Astrocyte of the cerebellum (primary cell): Measurements from ENCODE around the gene SLX4IP.

Experiments
- DNase-seq: peaks from one replicate; pipeline ENCODE4 v3.0.0-alpha.2; 2011; ENCODE audit warnings: low read depth
- H3K4me3 ChIP-seq: 2 replicates; pipeline ENCODE4 v1.5.1; 2011; ENCODE audit warnings: mild to moderate bottlenecking, low read depth, low read length, moderate library complexity
- in situ Hi-C: cut with HindIII; loops from 2 replicates; pipeline ENCODE4 v1.10.0; 2017; ENCODE audit warnings: low sequenced_read_pairs
- TF ChIP-seq, protein P1 (sequence below): IDR thresholded peaks from 2 replicates; pipeline ENCODE4 v1.5.1; 2012; ENCODE audit warnings: low read length, low read depth, moderate library complexity, mild to moderate bottlenecking; ENCODE audit errors: missing control alignments

SLX4IP gene

DNA sequence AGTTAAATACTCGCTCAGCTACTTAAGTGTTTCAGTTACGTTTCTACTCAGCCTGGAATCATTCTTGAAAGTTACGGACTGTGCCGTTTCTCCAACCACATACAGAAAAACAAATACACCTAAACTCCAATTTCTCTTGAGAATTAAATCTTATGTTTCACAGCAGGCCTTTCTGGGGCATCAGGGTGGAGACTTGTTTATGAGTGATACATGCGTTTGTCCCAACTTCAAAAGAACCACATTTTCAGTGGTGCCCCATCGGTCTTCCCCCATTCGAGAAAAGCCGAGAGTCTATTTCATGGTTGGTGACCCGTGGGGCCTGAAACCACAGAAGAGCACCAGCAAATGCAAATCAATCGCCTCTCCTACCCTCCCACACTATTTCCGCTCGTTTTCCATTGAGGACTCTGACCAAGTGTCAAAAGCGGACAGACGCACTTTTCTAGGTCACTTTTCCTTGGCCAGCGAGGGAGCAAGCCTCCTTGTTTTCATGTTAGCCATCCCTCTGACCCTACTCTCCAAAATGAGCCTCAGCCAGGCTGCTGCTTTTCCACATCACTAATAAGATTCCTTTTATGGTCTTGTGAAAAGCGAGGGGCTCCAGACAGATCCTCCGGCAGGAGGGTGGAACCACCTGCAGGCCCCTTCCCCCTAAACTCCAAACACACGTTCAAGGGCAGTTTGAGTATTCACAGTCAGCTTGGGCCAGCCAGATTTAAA lies 235.6 kb downstream of the SLX4IP start:
- DNase-seq: no peak
- peak overlapping the region; percentile 59 for H3K4me3 ChIP-seq
- in situ Hi-C loops: no loop called here
- TF ChIP-seq, protein P1, sequence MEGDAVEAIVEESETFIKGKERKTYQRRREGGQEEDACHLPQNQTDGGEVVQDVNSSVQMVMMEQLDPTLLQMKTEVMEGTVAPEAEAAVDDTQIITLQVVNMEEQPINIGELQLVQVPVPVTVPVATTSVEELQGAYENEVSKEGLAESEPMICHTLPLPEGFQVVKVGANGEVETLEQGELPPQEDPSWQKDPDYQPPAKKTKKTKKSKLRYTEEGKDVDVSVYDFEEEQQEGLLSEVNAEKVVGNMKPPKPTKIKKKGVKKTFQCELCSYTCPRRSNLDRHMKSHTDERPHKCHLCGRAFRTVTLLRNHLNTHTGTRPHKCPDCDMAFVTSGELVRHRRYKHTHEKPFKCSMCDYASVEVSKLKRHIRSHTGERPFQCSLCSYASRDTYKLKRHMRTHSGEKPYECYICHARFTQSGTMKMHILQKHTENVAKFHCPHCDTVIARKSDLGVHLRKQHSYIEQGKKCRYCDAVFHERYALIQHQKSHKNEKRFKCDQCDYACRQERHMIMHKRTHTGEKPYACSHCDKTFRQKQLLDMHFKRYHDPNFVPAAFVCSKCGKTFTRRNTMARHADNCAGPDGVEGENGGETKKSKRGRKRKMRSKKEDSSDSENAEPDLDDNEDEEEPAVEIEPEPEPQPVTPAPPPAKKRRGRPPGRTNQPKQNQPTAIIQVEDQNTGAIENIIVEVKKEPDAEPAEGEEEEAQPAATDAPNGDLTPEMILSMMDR: no peak

DNA sequence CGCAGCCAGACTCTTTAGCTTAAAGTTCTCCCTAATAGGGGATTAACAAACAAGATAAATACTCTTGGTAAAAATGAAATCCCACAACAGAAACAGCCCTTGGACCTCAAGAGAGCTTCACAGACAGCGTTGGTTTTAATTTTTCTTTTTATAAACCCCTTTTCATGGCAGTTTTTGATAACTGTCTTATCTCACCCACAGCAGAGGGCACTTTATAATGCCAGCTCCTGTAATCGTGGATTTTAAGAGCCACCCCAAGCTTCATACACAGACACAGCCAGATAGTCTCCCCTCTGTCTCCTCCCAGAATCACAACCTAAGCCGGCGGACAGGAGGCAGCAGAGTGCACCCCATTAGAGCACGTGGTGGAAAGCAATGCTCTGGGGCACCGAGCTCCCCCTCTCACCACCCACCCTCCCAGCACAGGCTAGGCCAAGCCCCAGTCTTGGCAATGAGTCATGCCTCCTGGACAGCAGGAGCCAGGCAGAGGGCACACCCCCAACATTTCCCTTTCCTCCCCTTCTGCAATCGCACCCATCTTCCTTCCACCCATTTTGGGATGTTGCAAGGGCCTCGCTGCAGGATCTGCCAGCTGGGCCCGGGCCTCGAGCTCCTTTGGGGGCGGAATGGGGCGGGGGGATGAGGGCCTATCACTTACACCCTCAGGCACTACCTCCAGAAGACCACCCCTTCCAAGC lies 236.3 kb downstream of the SLX4IP start:
- no peak for DNase-seq
- in situ Hi-C loops: no loop called here
- H3K4me3 ChIP-seq: peak overlapping the region; percentile 59
- TF ChIP-seq, protein P1: peak; percentile 77

DNA sequence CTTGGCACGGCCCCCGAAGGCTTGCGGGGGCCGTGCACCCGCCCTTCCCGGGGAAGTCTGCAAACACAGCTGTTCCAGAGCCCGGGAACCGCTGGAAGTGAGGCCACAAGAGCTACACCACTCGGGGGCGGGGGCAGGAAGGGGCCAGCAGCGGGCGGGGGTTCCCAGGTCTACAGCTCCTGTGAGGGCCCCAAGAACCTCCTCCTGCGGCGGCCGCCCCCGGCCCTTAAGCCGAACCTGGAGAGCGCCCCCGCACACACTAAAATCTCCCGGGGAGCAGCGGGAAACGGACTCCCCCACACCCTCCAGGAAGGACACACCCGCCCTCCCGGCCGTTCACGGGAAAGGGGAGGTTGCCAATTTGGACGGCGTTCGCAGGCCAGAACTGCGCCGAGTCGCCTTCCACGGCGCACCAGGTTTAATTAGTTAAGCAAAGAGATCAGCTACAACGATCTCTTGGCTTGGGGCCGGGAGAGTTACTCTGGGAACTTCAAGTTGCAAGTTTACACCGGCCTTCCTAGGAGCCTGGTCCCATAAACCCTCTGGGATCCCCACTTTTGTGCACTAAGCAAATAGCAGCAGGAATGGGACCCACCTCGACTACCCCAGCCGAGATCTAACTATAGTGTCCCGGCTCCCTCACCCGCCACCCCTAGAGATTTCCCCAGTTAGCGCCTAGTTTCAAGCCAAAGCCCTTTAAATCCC lies 237.0 kb downstream of the SLX4IP start:
- TF ChIP-seq, protein P1: no peak
- H3K4me3 ChIP-seq: peak overlapping the region; percentile 59
- in situ Hi-C loops: no loop called here
- DNase-seq: no peak

DNA sequence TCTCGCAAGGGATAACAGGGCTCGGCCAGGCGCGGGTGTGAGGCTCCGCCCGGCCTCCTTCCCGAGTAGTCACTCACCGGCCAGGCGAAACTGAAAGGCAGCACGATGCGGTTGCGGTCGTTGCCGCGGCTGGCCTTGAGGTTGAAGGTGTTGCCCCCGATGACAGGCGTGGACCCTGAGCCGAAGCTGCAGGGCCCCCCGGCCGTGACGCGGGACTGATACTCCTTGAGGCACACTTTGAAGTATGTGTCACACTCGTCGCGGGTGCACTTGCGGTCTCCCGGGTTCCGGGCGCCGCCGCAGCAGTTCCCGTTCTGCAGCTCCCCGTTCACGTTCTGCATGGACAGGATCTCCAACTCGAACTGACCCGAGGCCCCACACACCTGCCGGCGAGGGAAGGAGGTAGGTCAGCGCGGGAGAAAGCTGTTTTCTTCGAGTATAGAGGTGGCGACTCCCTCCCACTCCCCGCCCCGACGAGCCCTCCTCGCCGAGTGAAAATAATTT lies 237.6 kb downstream of the SLX4IP start:
- TF ChIP-seq, protein P1: no peak
- in situ Hi-C loops: no loop called here
- H3K4me3 ChIP-seq: peak overlapping the region; percentile 59
- DNase-seq: no peak

DNA sequence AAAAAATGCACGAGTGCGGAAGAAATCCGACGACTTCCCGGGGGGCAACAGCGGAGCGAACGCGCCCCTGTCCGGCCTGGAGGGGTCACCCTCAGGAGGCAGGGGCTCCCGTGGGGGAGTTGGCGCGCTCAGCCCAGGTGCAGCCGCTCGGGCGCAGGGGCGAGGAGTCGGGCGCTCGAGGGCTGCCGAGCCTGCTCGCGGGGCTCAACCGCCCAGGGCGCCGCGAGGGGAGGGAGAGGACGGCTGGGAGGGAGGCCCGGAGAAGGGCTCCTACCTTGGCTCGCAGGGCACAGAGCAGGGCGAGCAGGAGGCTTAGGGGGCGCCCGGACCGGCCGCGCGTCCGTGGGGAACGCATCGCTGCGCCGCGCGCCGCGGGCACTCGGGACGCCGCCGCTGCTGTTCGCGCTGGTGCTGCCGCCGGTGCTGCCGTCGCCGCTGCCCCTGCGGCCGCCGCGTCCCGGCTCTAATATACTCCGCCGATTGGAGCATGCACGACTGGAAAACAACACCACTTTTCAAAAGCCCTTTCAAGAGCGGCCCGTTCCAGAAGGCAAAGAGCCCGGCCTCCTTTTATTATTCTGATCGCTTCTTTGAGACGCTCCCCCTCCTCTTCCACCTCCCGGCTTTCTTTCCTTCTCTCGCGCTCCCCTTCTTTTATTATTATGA lies 238.2 kb downstream of the SLX4IP start:
- no peak for DNase-seq
- peak overlapping the region; percentile 59 for H3K4me3 ChIP-seq

More for the DNA sequence above, 238.2 kb downstream of the SLX4IP start:
- in situ Hi-C loops: no loop called here
- TF ChIP-seq, protein P1: no peak
